NB4 (cell line): ENCODE results near the gene MAP3K5.

ENCODE experiments used
- TF ChIP-seq, protein P1 (sequence below): IDR thresholded peaks from one replicate; pipeline ENCODE4 v1.5.1; 2012; ENCODE audit warnings: low read depth, low read length
- TF ChIP-seq, protein P2 (sequence below): IDR thresholded peaks from 2 replicates; pipeline ENCODE4 v1.6.1; 2011; ENCODE audit warnings: low read depth, low read length

DNA sequence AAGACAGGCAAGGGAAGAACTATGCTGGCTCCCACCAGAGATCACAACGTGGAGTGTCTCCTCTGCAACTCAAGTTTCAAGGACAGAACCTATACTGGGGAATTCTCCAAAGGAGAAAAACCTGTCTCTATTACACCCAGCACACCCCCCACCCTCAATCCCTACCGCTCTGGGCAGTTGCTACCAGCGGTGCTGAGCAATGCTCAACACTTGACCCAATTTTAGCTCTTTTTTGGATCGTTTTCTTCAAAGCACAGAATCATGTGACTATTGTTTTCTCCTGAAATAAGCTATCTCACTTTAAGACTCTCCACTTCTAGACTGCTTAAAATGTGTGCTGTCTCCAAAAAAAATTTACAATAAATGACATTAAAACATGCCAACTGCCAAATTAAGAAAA is 265.3 kb downstream of the MAP3K5 start:
- TF ChIP-seq, protein P1, sequence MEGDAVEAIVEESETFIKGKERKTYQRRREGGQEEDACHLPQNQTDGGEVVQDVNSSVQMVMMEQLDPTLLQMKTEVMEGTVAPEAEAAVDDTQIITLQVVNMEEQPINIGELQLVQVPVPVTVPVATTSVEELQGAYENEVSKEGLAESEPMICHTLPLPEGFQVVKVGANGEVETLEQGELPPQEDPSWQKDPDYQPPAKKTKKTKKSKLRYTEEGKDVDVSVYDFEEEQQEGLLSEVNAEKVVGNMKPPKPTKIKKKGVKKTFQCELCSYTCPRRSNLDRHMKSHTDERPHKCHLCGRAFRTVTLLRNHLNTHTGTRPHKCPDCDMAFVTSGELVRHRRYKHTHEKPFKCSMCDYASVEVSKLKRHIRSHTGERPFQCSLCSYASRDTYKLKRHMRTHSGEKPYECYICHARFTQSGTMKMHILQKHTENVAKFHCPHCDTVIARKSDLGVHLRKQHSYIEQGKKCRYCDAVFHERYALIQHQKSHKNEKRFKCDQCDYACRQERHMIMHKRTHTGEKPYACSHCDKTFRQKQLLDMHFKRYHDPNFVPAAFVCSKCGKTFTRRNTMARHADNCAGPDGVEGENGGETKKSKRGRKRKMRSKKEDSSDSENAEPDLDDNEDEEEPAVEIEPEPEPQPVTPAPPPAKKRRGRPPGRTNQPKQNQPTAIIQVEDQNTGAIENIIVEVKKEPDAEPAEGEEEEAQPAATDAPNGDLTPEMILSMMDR, result no peak
- TF ChIP-seq, protein P2, sequence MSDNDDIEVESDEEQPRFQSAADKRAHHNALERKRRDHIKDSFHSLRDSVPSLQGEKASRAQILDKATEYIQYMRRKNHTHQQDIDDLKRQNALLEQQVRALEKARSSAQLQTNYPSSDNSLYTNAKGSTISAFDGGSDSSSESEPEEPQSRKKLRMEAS, result no peak
